GM12801 (cell line): ENCODE measurements around the gene TAOK1.

Experiments
- CTCF ChIP-seq: IDR thresholded peaks from one replicate; pipeline ENCODE4 v1.5.1; 2011; ENCODE audit warnings: control low read depth; ENCODE audit not compliant: insufficient read length; ENCODE audit errors: extremely low read depth

Gene TAOK1

GRCh38 chr17:29444589-29444988 is 54.4 kb downstream of the TAOK1 start:
- no peak for TF ChIP-seq CTCF

- no peak for TF ChIP-seq CTCF
These were observed 55.7 kb downstream of the TAOK1 start for GRCh38 chr17:29445844-29446243.

- no peak for TF ChIP-seq CTCF
These were observed 59.9 kb downstream of the TAOK1 start for GRCh38 chr17:29449865-29450671.

DNA sequence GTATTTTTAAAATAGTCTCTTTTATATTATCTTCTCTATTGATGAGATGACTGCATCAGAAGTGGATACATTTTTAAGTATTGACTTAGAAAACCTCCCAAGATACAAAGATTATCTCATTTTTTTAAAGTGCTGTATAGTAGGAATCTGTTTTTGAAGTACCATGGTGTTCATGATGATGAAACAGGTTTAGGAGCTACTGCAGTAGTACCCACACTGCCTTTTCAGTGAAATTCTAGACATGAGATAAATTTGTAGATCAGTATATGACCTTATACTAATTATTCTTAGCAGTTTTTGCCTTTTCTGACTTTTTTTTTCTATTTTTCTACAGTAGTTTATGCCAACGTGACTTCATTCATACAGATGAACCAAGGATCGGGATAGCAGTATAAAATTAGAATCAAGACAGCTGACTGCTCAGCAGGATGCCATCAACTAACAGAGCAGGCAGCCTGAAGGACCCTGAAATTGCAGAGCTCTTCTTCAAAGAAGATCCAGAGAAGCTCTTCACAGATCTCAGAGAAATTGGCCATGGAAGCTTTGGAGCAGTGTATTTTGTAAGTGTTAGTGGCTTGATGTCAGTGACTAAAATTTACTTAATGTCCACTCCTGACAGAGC is 61.1 kb downstream of the TAOK1 start:
- no peak for TF ChIP-seq CTCF

DNA sequence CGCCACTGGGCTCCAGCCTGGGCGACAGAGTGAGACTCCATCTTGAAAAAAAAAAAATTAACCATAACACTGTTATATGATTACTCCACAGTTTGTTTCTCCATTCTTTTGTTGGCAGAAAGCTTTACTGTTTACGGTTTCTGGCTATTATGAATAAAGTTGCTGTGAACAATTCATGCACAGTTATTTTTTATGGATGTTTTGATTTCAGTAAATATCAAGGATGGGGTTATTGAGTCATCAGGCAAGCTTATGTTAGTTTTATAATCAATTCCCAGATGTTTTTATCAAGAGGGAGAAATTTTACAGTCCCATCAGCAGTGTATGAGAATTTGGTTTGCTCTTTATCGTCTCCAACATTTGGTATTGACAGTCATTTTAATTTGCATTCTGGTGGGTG is 67.9 kb downstream of the TAOK1 start:
- TF ChIP-seq CTCF, result no peak

- TF ChIP-seq CTCF, result no peak
These were observed 71.5 kb downstream of the TAOK1 start for GRCh38 chr17:29461483-29462206.

DNA sequence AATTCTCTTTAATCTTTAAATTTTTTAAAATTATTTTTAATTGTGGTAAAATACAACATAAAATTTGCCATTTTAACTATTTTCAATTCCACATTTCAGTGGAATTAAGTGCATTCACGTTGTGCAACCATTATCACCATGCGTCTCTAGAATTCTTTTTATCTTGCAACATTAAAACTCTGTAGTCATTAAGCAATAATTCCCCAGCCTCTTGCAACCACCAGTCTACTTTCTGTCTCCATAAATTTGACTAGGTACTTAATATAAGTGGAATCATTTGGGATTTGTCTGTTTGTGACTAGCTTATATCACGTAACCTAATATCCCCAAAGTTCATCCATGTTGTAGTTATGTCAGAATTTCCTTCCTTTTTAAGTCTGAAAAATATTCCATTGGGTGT is 79.1 kb downstream of the TAOK1 start:
- TF ChIP-seq CTCF, result no peak
